HG03108 (cell line): ENCODE results near the gene SLC3A2.
A peak's percentile ranks its signal among the peaks of the same experiment; 100 is the strongest.

Source experiments
- ATAC-seq: cut with Tn5 transposase; IDR thresholded peaks from one replicate; pipeline ENCODE4 v1.9.1; 2021; ENCODE audit warnings: moderate library complexity; ENCODE audit not compliant: unreplicated experiment

SLC3A2 gene

DNA sequence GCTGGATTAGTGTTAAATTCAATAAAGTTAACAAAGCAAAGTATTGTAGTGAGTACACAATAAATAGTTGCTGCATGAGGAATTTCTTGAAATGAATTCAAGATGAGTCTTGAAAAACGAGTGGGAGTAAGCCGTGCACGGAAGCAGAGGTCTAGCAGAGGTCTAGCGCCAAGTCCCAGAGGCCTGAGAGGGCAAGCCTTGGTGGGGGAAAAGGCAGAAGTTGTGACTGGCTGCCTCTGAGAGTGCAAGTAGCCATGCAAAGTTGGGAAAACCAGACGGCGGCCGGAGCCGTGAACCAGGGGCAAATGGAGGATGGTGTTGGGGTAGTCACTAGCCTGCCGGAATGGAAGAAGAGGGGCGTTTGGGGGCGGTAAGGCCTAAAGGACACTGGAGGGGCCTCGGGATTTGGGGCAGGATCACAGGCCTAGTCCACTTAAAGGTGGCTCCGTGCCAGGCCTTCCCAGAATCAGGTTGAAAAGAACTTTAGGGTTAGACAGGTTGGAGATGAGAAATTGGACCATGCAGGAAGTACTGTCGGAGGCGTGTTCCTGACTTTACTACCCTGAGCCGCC is 379 bp upstream of the SLC3A2 start:
- peak; percentile 8 for ATAC-seq

DNA sequence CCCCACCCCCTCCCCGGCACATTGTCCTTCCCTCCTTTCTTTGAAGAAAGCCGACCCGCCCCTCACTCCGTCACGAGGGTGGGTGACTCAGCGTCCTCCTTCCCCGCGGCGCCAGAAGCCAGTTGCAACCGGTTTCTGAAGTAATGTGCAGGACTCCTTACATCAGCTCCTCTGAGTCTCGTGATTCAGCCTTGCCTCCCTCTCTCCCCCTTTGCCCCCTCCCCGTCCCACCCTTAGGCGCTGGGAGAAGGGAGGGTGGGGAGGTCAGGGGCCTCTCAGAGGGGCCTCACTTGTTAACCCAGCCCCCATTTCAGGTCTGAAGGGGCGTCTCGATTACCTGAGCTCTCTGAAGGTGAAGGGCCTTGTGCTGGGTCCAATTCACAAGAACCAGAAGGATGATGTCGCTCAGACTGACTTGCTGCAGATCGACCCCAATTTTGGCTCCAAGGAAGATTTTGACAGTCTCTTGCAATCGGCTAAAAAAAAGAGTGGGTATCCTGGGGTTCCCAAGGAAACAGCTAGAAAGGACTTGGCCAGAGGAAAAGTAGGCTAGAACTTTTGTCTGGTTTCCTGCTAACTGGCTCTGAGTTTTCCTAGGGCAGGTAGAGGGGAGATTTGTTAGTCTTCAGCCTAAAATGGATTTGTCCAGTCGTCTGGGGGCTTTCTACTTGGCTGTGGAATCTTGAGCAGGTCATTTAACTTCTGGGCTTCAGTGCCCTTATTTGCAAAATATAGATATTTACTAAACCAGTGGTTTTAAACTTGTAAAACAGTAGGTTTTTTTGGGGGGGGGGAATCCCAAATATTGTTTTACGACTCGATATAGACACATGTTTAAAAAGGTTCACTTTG is 1.1 kb downstream of the SLC3A2 start:
- ATAC-seq = peak; percentile 34

DNA sequence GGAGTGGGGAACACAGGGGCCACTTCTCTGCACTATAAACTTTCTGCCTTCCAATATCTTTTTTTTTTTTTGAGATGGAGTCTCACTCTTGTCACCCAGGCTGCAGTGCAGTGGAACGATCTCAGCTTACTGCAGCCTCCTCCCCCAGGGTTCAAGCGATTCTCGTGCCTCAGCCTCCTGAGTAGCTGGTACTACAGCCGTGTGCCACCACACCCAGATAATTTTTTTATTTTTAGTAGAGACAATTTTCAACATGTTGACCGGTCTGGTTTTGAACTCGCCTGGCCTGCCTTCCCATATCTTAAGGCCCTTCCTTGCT is 1.7 kb downstream of the SLC3A2 start:
- no peak for ATAC-seq

DNA sequence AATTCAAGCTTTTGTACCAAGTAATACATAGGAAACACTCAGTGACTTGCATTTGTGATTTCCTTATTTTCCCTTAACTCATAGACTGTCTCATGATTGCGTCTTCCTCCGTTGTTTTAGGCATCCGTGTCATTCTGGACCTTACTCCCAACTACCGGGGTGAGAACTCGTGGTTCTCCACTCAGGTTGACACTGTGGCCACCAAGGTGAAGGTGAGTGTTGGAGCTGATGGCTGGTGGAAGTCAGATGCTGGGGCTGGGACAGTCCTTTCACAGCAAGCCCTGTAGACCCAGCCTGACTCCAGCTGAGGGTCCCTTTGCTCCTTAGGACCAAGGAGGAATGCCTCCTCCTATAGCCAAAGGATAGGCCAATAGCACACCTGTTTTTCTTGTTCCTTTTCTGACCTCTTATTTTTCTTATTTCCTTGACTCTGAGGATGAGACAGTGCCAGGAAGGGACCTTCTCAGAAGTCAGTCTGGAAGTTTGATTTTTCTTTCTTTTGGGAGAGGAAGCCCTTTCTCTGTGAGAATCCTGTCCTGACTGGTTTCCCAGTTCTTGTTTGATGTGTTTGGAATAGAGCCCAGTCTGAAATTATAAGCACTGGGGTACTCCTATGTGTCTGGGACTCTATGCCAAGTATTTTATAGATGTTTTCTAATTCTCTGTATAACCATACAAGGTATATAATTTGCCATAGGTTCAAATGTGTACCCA is 2.2 kb downstream of the SLC3A2 start:
- ATAC-seq = no peak

DNA sequence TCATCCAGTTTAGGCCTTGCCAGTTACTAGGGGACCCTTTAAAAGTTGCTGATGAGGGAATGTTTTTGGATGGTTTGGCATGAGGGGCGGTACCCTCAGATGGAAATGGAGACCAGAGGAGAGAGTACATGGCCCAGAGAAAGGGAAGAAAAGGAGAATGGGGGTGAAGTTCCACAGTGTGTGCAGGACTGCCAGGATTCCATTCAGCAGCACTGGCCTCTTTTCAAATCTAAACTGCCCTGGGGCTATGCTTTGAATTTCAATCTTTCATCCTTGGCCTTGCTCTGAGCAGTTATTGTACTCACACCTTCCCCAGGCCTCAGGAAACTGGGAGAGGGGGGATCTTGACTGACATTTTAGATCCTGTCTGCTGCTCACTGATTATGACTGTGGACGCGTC is 3.0 kb downstream of the SLC3A2 start:
- no peak for ATAC-seq

DNA sequence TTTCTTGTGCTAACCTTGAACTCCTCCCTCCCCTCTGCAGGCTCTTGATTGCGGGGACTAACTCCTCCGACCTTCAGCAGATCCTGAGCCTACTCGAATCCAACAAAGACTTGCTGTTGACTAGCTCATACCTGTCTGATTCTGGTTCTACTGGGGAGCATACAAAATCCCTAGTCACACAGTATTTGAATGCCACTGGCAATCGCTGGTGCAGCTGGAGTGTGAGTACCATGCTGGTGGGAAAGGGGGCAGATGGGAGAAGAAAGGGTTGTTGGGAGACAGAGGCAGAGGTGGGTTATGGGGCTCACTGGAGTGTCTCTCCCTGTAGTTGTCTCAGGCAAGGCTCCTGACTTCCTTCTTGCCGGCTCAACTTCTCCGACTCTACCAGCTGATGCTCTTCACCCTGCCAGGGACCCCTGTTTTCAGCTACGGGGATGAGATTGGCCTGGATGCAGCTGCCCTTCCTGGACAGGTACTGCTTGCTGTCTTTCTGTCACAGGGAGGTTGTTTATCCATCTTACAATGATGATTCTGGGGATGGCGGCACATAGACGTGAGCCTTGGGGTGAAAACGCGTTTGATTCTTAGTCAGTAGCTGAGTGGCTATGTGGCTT is 4.5 kb downstream of the SLC3A2 start:
- ATAC-seq = no peak

DNA sequence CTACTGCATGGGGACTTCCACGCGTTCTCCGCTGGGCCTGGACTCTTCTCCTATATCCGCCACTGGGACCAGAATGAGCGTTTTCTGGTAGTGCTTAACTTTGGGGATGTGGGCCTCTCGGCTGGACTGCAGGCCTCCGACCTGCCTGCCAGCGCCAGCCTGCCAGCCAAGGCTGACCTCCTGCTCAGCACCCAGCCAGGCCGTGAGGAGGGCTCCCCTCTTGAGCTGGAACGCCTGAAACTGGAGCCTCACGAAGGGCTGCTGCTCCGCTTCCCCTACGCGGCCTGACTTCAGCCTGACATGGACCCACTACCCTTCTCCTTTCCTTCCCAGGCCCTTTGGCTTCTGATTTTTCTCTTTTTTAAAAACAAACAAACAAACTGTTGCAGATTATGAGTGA is 7.7 kb downstream of the SLC3A2 start:
- ATAC-seq = no peak

DNA sequence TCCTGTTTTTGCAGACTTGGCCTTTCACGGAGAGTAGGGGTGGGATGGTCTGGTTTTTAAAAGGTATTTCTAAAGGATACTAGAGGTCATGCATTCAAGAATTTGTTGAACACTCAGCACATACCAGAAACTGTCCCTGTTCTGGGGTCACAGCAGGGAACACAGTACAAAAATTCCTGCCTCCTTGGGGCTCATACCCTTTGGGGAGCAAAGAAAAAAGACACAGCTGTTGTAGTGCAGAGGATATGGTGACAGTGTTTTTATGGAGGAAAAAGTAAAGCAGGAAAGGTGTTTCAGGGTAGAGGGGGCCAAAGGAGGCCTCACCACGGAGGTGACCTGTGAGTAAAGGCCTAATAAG is 8.4 kb downstream of the SLC3A2 start:
- ATAC-seq = no peak

DNA sequence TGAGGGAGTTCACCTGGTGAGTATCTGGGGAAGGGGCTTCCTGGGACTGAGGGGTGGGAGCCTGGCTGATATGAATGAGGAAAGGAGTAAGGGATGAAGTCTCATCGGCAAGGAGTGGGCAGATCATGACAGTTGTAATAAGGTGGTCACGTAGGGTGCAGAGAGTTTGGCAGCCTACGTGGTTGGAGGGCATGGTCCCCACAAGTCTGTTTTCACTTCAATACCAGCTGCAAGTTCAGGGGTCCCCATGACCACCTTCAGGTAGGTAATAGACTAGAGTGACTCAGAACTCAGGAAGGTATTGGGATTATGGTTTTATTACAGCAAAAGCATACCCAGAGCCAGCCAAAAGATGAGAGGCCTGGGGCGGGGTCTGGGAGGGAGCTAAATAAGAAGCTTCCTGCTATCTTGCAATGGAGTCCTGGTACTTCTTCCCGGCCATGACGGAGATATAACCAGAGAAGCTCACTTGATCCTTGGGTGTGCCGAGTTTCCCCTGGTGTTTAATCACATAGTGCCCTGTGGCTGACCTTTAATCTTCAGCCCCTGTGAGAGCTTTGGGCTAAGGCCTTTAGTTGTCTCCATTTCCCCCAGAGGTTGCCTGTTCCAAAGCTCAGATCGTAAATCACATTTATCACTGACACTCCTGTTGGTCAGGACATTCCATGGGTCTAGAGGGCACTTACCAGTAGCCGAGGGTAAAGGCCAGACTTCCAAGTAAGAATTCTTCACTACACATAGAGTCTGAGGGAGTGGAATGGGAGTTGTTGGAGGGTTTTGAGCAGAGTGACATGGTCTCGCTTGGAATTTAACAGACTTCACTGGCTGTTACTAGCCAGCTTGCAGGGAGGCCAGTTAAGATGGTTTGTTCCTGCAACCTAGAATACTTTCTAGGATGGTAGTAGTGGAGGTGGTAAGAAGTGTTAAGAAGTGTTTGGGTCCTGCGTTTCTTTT is 9.1 kb downstream of the SLC3A2 start:
- no peak for ATAC-seq

DNA sequence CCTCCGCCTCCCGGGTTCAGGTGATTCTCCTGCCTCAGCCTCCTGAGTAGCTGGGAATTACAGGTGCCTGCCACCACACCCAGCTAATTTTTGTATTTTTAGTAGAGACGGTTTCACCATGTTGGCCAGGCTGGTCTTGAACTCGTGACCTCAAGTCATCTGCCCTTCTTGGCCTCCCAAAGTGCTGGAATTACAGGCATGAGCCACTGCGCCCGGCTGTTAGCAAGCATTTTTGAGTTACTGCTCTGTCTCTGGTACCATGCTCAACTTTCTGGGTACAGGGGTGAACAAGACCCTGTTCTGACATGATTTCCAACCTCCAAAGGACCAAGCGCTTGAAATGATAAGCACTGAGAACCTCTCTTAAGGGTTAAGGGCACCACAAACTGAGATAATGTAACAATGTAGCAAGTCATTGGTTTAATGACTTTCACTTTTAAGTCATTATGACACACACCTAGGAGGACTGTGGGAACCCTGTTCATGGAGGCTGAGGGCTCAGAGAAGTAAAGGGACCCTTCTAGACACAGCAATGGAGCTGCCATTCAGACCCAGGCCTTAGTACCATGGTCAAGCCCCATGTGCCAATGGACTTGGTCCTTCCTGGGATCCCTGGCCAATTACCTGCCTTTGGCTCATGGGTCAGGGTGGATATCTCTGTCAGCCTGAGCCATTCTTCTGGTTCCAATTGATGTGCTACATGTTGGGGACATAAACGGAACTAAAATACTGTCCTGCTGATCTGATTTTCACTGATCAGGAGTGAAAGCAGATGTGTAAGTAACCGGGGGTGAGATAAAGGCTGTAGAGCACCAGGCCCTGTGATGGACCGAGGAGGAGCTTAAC is 11.6 kb downstream of the SLC3A2 start:
- no peak for ATAC-seq

DNA sequence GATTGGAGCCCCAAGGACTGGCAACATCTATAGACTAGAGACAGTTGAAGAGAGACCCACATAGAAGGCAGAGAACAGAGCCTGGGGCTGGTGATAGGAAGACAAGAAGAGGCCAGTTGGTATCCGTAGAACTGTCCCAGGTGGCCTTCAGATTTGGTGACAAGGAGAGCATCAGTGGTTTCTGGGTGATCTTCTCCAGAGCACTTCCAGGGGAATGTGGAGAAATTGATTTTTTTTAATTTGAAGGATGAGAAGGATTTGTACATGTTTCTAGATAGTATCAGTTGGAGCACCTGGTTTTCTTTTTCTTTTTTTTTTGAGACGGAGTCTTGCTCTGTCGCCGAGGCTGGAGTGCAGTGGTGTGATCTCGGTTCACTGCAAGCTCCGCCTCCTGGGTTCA is 14.8 kb downstream of the SLC3A2 start:
- ATAC-seq = no peak

DNA sequence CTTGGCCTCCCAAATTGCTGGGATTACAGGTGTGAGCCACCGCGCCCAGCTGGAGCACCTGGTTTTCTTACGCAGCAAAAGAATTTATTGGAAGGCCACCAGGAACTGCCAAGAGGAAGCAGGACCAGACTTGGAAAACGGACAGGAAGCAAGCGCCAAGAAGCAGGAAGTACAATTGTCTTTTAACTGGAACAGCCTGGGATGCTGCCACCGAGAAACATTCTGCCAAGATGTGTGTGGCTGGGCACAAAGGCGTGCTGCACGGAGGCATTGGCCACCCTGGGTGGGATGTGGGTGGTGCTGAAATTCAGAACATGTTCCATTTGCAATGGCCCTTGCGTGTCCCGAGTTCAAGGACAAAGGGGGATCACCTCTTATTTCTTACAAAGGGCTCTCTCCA is 15.4 kb downstream of the SLC3A2 start:
- ATAC-seq = no peak

DNA sequence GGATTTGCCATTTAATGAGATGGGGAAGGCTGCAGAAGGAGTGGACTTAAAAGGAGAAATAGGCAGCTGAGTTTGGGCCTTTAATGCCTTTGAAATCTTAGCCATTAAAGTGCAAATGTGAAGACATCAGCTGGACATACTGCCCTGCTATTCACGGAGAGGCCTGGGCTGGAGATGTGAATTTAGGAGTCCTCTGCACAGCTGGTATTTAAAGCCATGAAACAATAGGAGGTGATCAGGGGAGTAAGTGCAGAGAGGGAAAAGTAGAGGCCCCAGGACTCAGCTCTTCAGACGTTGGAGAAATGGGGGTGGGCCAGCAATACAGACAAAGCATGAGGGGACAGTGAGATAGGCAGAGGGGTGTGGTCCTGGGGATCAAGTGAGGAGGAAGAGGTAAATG is 16.6 kb downstream of the SLC3A2 start:
- ATAC-seq = no peak

DNA sequence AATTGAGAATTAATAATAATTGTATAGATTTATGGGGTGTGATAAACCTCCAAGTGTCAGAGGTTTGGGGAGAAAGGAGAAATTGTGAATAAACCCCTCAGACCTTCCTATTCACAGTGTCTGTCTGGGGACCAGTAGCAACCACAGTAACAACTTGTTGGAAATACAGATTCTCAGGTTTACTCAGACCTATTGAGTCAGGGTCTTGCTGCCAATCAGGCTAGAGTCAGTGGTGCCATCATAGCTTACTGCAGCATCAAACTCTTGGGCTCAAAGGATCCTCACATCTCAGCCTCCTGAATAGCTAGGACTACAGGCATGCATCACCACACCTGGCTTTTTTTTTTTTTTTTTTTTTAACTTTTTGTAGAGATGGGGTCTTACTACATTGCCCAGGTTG is 17.3 kb downstream of the SLC3A2 start:
- no peak for ATAC-seq

DNA sequence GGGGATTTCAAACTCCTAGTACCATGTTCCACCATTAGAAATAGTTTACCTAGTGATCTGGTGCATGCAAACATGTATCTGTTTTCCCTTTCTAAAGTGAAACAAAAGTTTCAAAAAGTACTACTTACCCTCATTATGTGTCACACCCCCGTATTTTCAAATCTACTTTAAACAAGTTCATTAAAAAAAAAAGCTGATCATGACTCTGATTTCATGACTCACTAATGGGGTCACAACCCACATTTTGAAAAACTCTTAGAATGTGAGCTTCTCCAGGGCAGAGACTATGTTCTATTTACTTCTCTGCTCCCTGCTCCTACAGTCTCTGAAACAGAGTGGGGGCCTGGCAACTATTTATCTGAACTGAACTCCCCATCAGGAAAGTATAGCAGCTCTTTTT is 22.2 kb downstream of the SLC3A2 start:
- no peak for ATAC-seq

DNA sequence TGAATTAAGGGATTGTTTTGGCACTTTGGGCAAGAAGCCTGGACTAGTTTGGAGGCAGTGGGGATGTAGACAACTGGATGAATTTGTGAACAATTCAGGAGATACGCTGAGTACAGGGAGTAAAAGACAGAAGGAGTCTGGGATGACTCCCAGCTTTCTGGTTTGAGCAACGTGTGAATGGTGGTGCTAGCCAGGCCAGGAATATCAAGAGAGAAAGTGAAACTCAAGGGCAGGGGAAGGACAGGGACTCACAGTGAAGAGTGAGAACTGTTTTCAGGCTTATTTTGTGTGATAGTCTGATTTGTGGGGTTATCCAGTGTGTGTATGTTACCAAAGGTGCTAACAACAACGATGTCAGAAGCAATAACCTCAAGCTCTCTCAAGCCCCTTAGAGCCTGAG is 24.6 kb downstream of the SLC3A2 start:
- ATAC-seq = no peak

DNA sequence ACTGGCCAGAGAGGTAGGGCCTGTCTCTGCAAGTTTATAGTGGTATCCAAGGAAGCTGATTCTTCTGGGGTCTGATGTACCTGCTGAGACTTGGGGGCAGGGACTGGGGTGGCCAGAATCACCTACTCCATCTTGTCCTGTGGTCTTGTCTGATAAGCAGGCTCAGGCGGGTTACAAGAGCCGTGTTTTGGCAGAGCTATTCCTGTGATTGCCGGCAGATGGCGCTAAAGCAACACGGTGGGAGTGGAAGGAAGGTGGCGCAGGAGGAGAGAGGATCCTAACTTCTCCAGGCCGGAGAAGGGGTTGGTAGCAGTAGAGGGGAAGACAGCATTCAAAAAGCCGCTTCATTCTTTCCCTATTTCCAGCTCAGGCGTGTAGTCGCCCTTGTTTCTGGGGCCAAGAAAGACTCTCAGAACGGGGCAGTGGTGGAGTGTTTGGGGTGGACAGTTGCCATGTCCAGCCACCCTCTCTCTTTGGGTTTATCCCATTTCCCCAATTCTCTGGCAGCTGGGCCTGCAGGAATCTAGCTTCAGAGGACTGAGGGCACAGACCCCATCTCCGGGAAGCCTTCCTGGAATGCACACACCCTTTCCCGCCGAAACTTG is 25.3 kb downstream of the SLC3A2 start:
- peak; percentile 63 for ATAC-seq

DNA sequence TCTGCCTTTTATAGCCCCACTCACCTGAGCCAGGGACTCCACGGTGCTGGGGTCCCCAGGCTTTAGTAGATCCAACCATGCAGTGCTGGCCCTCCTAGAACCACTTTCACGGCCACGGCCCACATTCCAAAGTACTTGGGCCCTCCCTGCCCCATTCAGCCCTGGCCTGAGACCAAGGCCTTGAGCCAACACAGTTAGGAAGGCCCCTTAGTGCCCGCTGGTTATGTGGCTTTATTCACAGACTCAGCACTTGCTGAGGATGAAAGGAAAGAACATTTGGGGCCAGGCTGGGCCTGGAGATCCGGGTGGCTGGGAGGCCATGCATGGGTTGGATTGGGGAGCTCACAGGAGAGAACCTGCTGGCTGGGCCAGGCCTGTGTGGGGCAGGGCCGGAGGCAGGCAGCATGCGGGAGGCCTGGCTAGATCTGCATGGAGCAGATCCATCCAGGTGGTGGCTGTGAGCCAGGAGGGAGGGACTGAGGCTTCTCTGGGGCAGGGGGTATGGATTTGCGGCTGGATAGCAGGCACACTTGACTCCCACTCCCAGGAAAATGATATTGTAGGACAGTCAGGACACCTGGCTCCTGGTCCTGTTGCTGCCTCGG is 27.9 kb downstream of the SLC3A2 start:
- no peak for ATAC-seq
